Embryonic facial prominence (tissue), 1 donor: ENCODE data around the gene TYRP1.
A peak's percentile ranks its signal among the peaks of the same experiment; 100 is the strongest.

Experiments
- DNase-seq: peaks from one replicate; pipeline ENCODE4 v3.0.0-alpha.2; 2016; ENCODE audit errors: extremely low spot score

The TYRP1 gene

DNA sequence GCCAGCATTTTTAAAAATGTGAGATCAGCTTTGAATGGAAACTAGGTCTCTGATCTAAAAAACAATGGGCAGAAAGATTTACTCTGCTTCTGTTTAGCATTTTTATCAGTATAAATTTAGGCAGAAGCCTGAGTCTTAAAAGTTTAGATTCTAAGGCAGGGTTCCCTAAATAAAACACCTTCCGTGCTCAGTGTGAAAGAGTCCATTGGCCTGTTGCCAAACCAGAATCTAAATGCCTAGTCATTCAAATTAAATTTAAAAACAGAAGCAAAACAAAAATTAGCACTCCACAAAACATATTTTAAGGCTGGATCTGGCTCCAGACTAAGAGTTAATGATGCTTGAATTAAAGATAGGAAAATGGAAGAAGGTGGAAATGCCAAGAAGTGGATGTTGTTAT is 4.5 kb downstream of the TYRP1 start:
- no peak for DNase-seq

- no peak for DNase-seq
Measured at GRCh38 chr9:12698266-12698665, 5.1 kb downstream of the TYRP1 start.

GRCh38 chr9:12698986-12699385 is 5.8 kb downstream of the TYRP1 start:
- DNase-seq: no peak

- no peak for DNase-seq
Measured at GRCh38 chr9:12699529-12699928, 6.3 kb downstream of the TYRP1 start.

- no peak for DNase-seq
Measured at GRCh38 chr9:12701126-12701525, 7.9 kb downstream of the TYRP1 start.

- no peak for DNase-seq
Measured at GRCh38 chr9:12702160-12702758, 9.1 kb downstream of the TYRP1 start.

- no peak for DNase-seq
Measured at GRCh38 chr9:12703996-12704395, 10.8 kb downstream of the TYRP1 start.

GRCh38 chr9:12705738-12706391 is 12.7 kb downstream of the TYRP1 start:
- DNase-seq: no peak

DNA sequence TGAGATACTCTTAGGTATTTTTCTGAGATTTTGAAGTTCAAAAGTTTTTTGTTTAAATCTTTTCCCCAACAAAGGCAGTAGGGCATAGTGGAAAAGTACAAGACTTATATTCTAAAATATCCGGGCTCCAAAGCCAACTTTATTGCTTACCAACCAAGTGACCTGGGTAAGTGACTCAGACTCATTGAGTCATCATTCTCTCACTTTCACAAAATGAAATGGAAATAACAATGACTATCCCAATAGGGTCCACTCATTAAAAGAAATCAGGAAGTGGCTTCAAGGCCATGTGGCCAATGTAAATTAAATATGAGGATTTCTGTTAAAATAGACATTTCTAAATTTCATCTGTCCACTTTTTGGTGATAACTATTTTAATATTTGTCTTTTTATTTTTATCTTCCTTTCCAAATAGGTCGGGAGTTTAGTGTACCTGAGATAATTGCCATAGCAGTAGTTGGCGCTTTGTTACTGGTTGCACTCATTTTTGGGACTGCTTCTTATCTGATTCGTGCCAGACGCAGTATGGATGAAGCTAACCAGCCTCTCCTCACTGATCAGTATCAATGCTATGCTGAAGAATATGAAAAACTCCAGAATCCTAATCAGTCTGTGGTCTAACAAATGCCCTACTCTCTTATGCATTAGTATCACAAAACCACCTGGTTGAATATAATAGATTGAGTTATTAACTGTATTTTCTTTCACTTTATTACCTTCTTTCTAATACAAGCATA is 15.5 kb downstream of the TYRP1 start:
- DNase-seq: no peak

- DNase-seq: no peak
Measured at GRCh38 chr9:12712532-12712931, 19.3 kb downstream of the TYRP1 start.

- DNase-seq: no peak
Measured at GRCh38 chr9:12715268-12715667, 22.1 kb downstream of the TYRP1 start.

GRCh38 chr9:12716823-12717600 is 23.8 kb downstream of the TYRP1 start:
- DNase-seq: no peak

- DNase-seq: no peak
Measured at GRCh38 chr9:12717907-12718306, 24.7 kb downstream of the TYRP1 start.

DNA sequence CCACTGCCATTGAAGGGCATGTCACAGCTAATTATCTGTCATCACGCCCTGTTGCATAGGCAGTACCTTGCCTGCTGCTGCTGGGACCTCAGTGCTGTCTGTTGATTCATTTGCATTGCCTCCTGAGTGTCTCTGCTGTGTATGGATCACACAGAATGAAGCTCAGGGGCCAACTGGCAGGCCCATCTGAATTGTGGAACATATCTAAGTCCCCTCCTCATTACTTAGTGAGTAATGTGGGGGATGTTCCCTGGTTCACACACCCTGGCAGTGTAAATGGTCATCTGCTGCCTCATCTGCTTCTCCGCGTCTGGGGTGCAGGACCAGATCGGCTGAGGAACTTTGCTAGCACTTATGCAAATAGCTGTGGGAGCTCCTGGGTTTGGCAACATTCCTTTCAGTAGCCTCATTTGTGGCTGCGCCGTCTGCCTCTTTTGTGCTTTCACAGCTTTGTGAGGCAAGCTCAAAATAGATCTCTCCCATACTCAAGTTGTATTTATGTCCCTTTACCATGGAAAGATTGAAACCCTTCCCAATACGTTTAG is 25.4 kb downstream of the TYRP1 start:
- no peak for DNase-seq

GRCh38 chr9:12719431-12719830 is 26.2 kb downstream of the TYRP1 start:
- peak; percentile 59 for DNase-seq

DNA sequence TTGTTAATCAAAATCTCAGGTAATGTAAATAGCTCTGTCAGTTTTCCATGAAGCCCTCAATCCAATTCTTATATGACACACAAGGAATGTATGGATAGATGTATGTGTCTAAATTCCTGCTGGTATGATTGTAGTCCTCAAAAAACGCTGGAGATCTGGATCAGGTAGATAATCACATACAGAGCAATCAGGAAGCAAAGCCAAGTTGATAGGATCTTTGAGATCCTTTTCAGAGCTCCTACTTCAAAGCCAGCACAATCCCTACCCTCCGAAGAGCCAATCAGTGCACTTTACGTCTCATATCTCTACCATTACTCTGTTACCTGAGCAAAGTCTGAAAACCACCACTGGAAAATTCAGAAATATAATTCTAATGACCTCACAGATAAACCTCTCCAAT is 27.4 kb downstream of the TYRP1 start:
- no peak for DNase-seq

GRCh38 chr9:12722131-12722530 is 28.9 kb downstream of the TYRP1 start:
- no peak for DNase-seq

DNA sequence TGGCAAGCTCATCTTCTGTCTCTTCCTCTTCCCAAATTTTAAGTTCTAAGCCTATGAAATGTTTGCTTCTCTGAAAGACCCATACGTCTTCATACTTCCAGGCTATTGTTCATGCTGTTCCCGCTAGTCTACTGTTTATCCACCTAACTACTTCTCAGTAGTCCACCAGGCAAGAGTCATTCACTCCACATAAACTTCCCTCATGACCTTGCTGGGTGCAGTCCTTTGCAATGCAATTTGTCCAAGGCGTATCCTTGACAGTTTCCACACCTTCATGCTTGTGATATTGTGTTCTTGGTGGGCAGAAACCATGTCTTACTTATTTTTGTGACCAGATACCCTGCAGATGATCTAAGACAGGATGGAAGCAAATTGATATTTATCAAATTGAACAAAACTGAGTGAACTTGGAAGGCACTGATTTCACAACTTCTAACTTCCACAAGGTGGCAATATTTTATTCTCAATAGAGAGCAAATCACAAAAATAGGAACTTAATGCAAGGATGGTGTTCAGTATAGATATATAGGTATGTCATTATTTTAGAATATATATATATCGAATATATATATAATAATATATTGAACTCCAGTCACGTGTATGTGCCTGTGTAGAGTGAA is 30.3 kb downstream of the TYRP1 start:
- peak; percentile 31 for DNase-seq

- no peak for DNase-seq
Measured at GRCh38 chr9:12726795-12727194, 33.6 kb downstream of the TYRP1 start.

GRCh38 chr9:12730198-12730597 is 37.0 kb downstream of the TYRP1 start:
- DNase-seq: no peak

DNA sequence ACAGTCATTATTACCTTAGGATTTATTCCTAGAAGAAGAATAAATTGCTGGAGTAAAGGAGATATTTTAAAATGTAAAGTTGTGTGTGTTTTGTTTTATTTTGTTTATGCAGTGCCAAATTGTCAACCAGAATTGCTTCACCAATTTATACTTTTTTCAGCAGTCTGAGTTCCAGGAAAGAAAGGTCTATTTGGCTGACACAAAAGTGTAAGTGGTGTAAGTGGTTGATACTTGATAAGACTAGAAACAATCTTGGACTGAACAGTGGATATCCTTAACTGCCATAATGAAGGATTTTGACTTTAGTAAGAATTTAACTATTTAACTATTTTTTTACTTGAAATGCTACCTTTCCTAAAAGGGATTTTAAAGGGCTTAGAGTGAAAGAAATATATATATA is 37.7 kb downstream of the TYRP1 start:
- no peak for DNase-seq

DNA sequence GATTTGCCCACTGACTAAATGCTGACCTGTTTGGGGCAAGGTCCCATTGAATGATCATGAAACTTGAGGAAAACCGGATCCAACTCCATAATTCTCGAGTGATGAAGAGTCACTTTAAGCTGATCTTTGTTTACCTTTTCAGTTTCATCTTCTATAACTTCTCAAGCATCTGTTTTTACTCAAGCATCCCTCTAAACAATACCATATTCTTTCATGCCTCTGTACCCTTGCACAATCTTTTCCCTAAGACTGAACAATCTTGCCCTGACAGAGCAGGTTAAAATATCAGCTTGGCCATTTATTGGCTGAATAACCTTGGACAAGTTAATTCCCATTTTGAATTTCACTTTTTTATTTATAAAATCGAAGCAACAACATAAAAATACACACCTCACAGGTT is 39.8 kb downstream of the TYRP1 start:
- DNase-seq: no peak
